GM12892 (cell line): ENCODE measurements around the gene ARHGEF25.
"Not testable (repeated sequence)": the region's sequence is repeated elsewhere in the genome, so short reads cannot be mapped to it uniquely, and the experiment has no call there.

Source experiments
- DNase-seq: peaks from one replicate; pipeline ENCODE4 v3.0.0; 2011; ENCODE audit not compliant: insufficient read length
- FAIRE-seq: peaks from 2 replicates; lab custom pipeline; 2011; peaks lifted over from hg19 to GRCh38; lab: Jason Lieb, UNC
- POLR2A ChIP-seq: IDR thresholded peaks from 2 replicates; pipeline ENCODE4 v1.6.1; 2011; ENCODE audit warnings: low read depth, low read length, control low read depth
- POLR2AphosphoS5 ChIP-seq: IDR thresholded peaks from 2 replicates; pipeline ENCODE4 v1.6.1; 2011; ENCODE audit warnings: low read depth, low read length, control low read depth
- TAF1 ChIP-seq: IDR thresholded peaks from 2 replicates; pipeline ENCODE4 v1.6.1; 2011; ENCODE audit warnings: low read depth, mild to moderate bottlenecking, control low read depth, low read length, borderline replicate concordance

ARHGEF25 gene

DNA sequence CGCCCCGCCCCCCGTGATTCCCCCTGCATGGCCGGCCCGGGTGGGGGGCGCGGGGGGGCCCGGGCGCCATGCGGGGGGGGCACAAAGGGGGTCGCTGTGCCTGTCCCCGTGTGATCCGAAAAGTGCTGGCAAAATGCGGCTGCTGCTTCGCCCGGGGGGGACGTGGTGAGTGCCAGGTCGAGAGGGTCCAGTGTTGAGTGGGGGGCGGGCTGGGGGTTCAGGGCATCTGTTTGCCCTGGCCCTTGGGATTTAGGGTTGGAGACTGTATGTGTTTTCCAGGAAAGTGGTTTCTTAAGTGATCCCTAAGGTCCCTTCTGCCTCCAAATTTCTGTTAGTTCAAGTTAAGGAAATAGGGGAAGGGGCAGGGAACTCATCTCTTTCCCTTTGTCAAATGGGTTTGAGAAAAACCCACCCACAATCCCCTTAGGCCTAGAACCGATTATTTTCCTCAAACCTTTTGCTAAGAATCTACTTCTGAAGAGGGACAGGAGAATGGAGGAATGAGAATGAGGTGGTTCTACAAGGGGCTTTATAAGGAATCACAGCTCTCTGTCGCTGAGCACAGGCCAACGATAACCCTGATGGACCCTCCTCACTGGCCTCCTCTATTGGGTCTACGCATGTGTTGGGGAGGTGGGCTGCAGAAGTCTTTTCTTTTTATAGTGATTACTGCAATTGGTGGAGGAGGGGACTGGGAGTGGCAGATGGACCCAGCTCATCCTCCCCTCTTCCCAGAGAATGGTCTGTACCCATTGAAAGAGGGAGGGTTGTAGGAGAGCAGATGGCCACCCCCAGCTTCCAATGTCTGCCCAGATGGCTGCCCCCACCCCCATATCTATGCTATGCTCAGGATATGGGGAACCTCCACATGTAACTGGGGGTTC is 834 bp downstream of the ARHGEF25 start:
- FAIRE-seq (no peak), DNase-seq (no peak)
- TF ChIP-seq POLR2AphosphoS5 (no peak), POLR2A (no peak), TAF1 (no peak)

DNA sequence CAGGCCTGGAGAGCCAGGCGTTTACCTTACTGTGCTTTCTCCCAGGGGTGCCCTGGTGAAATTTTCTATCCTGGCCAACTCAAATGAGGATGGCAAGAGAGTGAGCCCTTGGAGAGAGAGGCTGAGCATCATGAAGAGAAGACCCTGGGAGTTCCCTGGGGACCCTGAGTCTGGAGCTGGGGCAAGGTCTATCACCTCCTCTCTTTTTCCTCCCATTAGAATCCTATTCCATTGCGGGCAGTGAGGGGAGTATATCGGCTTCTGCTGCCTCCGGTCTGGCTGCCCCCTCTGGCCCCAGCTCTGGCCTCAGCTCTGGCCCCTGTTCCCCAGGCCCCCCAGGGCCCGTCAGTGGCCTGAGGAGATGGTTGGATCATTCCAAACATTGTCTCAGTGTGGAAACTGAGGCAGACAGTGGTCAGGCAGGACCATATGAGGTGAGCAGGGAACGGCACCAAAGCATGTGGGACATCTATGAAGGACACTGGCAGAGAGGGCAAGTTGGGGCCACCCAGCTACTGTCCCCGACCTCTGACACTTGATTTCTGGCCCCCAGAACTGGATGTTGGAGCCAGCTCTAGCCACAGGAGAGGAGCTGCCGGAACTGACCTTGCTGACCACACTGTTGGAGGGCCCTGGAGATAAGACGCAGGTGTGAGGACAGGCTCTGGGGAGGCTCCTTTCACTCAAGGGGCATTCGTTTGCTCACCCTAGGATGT is 1.6 kb downstream of the ARHGEF25 start:
- FAIRE-seq = no peak

DNA sequence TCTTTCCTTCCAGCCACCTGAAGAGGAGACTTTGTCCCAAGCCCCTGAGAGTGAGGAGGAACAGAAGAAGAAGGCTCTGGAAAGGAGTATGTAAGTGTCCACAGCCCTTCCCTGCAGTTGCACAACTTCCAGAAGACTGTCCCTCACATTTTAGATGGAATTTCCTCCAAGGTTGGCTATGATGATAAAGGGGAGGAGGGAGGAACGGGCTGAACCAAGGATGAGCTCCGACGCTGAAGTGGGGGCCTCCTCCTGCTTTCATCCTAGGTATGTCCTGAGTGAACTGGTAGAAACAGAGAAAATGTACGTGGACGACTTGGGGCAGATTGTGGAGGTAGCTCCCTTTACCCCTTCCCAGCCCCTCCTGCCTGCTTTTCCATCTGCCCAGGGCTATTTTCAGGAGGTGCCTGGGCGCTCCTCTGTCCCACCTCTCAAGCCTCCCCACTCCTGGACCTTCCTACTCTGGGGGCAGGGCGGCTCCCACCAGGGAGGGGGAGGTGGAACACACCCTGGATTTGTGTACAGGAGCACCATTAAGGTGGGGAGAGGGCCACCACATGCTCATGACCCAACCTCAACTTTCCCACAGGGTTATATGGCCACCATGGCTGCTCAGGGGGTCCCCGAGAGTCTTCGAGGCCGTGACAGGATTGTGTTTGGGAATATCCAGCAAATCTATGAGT is 2.3 kb downstream of the ARHGEF25 start:
- DNase-seq = no peak
- TF ChIP-seq TAF1 = no peak
- no peak for TF ChIP-seq POLR2A
- TF ChIP-seq POLR2AphosphoS5 = no peak
- peak; percentile 14 for FAIRE-seq

More for the DNA sequence above, 1.6 kb downstream of the ARHGEF25 start:
- TF ChIP-seq POLR2AphosphoS5 = no peak
- TF ChIP-seq TAF1 = no peak
- no peak for TF ChIP-seq POLR2A
- DNase-seq = no peak

DNA sequence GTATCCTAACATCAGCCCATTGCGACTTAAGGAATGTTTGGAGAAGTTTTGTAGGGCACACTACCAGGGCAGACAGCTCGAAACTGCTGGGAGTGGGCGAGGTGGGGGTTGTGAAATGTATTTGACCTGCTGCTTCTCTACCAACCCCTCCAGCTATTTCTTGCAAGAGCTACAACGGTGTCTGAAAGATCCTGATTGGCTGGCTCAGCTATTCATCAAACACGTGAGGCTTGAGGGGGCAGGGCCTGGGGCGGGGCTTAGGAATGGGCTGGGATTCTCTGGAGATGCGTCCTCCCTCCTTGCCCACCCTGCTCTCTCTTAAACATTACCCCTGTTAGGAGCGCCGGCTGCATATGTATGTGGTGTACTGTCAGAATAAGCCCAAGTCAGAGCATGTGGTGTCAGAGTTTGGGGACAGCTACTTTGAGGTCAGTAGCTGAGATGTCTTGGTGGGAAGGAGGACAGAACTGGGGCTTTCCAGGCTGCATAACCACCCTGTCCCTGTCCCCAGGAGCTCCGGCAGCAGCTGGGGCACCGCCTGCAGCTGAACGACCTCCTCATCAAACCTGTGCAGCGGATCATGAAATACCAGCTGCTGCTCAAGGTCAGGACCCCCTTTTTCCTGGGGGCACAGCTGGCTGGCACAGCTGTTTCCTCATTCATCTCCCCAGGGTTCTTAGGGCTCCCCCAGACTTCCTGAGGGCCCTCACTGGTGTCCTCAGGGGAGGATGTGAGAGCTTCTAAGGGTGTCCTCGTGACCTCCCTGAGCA is 3.1 kb downstream of the ARHGEF25 start:
- peak; percentile 90 for FAIRE-seq

DNA sequence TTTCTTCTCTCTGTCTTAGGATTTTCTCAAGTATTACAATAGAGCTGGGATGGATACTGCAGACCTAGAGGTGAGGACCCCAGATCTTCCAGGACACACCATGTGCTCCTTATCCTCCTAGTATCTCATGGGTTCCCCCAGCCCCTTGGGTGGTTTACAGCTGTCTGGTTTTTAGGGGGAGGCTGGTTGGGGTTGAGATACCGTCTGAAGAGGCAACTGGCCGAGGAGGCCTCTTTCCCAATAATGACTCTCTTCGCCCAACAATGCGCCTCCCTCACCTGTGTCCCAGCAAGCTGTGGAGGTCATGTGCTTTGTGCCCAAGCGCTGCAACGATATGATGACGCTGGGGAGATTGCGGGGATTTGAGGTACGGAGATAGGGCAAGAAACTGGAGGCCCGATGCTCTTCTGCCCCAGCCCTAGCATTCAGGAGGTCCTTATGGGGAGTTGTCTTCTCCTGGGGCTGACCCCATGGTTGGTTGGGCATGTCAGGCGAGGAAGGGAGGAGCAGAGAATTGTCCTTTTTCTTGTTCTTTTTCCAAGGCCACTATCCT is 3.8 kb downstream of the ARHGEF25 start:
- FAIRE-seq = no peak
- no peak for DNase-seq
- TF ChIP-seq POLR2A (no peak), TAF1 (no peak), POLR2AphosphoS5 (no peak)

More for the DNA sequence above, 3.1 kb downstream of the ARHGEF25 start:
- DNase-seq = peak; percentile 63
- TF ChIP-seq POLR2A (no peak), TAF1 (no peak), POLR2AphosphoS5 (no peak)

DNA sequence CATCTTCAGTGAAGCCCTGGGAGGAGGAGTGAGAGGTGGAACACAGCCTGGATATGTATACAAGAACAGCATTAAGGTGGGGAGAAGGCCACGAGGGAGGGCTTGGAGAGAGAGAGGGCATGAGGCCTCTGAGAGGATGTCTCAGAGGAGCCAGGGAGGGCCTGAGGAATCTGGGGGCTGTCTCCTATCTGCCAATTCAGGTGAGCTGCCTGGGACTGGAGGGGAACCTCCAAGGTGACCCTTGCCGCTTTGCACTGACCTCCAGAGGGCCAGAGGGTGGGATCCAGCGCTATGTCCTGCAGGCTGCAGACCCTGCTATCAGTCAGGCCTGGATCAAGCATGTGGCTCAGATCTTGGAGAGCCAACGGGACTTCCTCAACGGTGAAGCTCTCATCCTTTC is 4.4 kb downstream of the ARHGEF25 start:
- DNase-seq (no peak), FAIRE-seq (no peak)
- TF ChIP-seq POLR2AphosphoS5 = no peak
- TF ChIP-seq TAF1 = no peak
- no peak for TF ChIP-seq POLR2A

DNA sequence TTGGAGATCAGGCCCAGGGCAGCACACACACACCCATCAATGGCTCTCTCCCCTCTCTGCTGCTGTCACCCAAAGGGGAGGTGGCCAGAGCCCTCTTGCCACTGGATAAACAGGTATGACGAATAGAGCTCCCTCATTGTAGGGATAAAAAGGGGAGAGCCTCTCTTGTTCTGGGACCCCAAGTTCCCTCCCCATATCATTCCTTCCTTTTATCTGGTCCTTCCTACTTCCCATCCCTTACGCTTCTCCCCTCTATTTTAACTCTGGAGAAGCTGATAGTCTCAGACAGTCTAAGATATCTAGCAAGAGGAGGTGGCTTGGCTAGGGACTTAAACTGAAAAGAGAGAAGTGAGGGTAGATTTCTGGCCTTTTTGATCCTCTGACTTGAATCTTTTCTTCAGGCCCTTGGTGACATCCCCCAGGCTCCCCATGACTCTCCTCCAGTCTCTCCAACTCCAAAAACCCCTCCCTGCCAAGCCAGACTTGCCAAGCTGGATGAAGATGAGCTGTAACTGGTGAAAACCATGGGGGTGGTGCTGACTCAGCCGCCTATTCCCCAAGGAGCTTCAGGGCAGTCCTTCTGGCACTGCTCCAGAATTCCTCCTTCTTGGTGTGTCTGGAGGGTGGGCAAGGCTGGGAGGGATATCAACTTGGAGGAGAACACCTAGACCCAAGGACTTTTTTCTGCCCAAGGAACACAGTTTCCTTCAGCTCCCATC is 5.3 kb downstream of the ARHGEF25 start:
- no peak for FAIRE-seq
- no peak for DNase-seq

DNA sequence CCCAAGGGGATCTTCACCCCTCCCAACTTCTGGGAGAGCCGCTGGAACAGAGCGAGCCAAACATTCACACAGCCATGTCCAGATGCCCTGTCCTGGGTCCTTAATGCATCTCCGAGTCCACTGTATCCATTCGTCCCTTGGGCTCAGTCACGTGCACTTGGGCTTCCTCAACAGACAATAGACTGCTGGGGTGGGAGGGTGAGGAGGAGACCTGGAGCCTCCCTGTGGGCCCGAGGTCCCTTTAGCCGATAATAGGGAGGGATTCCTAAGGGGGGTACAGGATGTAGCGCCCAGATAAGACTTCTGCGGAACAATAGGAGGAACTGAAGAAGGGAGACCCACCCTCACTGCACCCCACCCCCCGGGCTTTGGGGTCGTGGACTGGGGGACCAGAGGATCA is 6.7 kb downstream of the ARHGEF25 start:
- DNase-seq (no peak), FAIRE-seq (no peak)
- no peak for TF ChIP-seq POLR2AphosphoS5
- no peak for TF ChIP-seq POLR2A
- no peak for TF ChIP-seq TAF1

More for the DNA sequence above, 5.3 kb downstream of the ARHGEF25 start:
- TF ChIP-seq TAF1 (no peak), POLR2AphosphoS5 (no peak), POLR2A (no peak)

DNA sequence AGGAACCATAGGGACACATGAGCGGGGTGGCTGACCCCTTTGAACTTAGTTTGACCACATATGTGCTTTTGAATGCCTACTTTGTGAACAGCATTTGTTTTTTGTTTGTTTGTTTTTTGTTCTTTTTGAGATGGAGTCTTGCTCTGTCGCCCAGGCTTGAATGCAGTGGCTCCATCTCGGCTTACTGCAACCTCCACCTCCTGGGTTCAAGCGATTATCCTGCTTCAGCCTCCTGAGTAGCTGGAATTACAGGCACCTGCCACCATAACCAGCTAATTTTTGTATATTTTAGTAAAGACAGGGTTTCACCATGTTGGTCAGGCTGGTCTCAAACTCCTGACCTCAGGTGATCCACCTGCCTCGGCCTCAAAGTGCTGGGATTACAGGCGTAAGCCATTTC is 7.2 kb downstream of the ARHGEF25 start:
- DNase-seq, FAIRE-seq: not testable (repeated sequence)

DNA sequence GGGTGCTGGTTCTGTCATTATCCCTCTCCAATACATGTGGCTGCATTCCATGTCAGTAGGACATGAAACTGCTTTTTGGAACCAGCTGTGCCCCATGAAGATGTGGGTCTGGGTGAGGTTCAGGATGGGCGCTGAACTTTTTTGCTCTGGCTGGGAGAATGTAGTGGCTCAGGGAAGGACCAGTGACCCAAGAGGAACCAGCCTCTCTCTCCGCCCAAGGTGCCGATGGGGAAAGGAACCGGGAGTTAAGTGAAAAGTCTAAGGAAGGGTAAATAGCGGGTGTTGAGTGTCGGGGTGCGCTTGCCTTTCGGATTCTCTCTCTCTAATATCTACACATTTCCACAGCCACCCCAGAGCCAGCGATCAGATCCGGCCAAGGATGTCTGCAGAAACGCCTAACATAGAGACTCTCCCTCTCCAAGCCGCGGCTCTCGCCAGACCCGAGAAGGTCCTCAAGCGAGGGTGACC is 7.8 kb downstream of the ARHGEF25 start:
- no peak for DNase-seq
- TF ChIP-seq POLR2AphosphoS5 = no peak
- TF ChIP-seq TAF1 = no peak
- no peak for TF ChIP-seq POLR2A
- no peak for FAIRE-seq
